Peyer's patch (tissue), 4 donors: ENCODE results near the gene TRIM24. TPM values are rescaled to one million over a fixed set of nuclear protein-coding genes. Genes with fewer than 3 reads are reported as not detected.

Source experiments
- DNase-seq, 3 donors: peaks; one replicate each; pipeline ENCODE4 v3.0.0-alpha.2; 2017 to 2019
- H3K27ac ChIP-seq, 4 donors: fragments of 200-600 bp; sonication (generic); one replicate each; pipeline ENCODE4 v1.5.1; 2016 to 2019
- H3K27me3 ChIP-seq, 2 donors: fragments of 200-600 bp; sonication (generic); one replicate each; pipeline ENCODE4 v1.5.1; 2019
- H3K36me3 ChIP-seq, 3 donors: fragments of 200-600 bp; sonication (generic); one replicate each; pipeline ENCODE4 v1.5.1; 2016 to 2019
- H3K4me1 ChIP-seq, 4 donors: fragments of 200-600 bp; sonication (generic); one replicate each; pipeline ENCODE4 v1.5.1; 2016 to 2019
- H3K4me3 ChIP-seq, 4 donors: fragments of 200-600 bp; sonication (generic); 1 replicate in 3 of 4; 2 replicates in 1 of 4; pipeline ENCODE4 v1.5.1; 2016 to 2019; ENCODE audit warnings: mild to moderate bottlenecking in 1 of 4
- H3K9me3 ChIP-seq, 4 donors: fragments of 200-600 bp; sonication (generic); one replicate each; pipeline ENCODE4 v1.5.1; 2016 to 2019; ENCODE audit warnings: mild to moderate bottlenecking in 1 of 4
- CTCF ChIP-seq, 6 experiments: fragments of 450-650 bp in 4 of 6; fragments of 200-600 bp in 2 of 6; sonication (generic) in 1 of 6; IDR thresholded peaks; one replicate each; pipeline ENCODE4 v1.5.1; 2017 to 2019; ENCODE audit warnings: antibody characterized with exemption in 6 of 6, mild to moderate bottlenecking in 3 of 6, moderate library complexity in 1 of 6
- POLR2A ChIP-seq, 2 donors: fragments of 450-650 bp; IDR thresholded peaks; one replicate each; pipeline ENCODE4 v1.5.1; 2017; ENCODE audit warnings: antibody characterized with exemption in 2 of 2, mild to moderate bottlenecking in 2 of 2, moderate library complexity in 2 of 2
- total RNA-seq, 4 donors: library from RNA; depleted of rRNA; stranded (reverse); fragments of >200 nt; gene quantifications; one replicate each; pipeline ENCODE4 v1.1.0, GENCODE V29; 2016

The TRIM24 gene
- total RNA-seq, 4 donors from 2014 or later, result 15.7 to 18.7 (median 16.6) TPM

DNA sequence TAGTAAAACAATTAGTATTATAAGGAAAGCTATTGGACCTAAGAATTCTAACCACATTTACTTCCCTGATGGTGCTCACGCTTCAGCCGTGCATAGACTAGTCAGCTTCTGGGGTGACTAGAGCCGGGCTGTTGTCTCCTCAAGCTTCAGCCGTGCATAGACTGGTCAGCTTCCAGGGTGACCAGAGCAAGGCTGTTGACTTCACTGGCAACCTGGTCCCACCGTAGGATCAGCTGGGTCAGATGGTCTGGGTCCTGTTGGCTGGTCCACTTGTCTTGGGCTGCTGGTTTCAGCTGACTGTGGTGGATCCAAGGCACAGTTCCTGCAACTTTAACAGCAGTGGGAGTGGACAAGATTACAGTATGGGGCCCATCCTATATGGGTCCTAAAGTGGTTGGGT is 99.4 kb downstream of the TRIM24 start:
- peaks cover 0 to 100% (median 7%) of the 10 kb centered on the region in 3 donors for H3K36me3 ChIP-seq
- H3K9me3 ChIP-seq, result peaks cover 0 to 59% (median 19%) of the 10 kb centered on the region in 4 donors
- H3K4me1 ChIP-seq, result no peaks in the 10 kb centered on the region
- H3K4me3 ChIP-seq, result no peak overlapping the region
- TF ChIP-seq CTCF (IDR thresholded peaks at IDR 0.05), result no peak
- TF ChIP-seq POLR2A (IDR thresholded peaks at IDR 0.05), result no peak
- H3K27me3 ChIP-seq, result no peaks in the 10 kb centered on the region
- H3K27ac ChIP-seq, result no peak overlapping the region
- DNase-seq, result no peak

DNA sequence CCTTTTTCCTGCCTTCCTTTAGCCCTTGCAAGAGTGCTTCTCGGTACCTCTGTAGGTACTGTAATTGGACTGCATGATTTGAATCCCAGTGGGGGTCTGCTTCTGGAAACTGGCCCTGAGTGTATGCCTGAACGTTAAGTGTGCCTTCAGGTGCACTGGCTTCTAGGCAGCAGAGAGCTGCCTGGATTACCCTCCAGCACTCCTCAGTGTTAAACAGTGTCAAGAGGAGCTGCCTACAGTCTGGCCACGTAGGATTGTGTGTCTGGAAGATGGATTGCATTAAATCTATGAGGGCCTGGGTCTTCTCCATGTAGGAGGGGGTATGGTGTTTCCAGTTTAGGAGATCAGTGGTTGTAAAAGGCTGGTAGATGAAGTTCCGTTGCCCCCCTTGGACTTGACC is 103.7 kb downstream of the TRIM24 start:
- DNase-seq, result no peak
- Histone ChIP-seq H3K4me3 (no peak overlapping the region), H3K27me3 (no peaks in the 10 kb centered on the region), H3K36me3 (peaks cover 0 to 100% (median 3%) of the 10 kb centered on the region in 3 donors), H3K9me3 (peaks cover 0 to 43% (median 11%) of the 10 kb centered on the region in 4 donors), H3K4me1 (no peaks in the 10 kb centered on the region), H3K27ac (no peak overlapping the region)
- TF ChIP-seq CTCF (IDR thresholded peaks at IDR 0.05) (no peak), POLR2A (IDR thresholded peaks at IDR 0.05) (no peak)

DNA sequence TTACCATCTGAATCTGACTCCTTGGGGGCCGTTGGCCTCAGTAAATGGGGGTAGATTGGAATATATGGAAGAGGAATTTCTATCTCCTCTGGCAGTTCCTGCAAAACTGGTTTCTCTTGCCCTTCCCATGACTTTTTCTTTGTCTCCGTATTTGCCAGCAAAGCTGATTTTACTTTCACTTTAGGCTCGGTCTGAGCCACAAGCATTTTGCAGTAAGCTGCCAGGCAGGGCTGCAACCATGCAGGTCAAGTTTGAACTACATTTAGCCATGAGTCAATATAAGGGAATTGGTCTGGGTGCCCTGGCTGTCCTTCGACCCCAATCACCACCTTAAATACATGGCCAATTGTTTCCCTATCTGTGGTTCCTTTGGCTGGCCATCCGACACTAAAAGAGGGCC is 104.3 kb downstream of the TRIM24 start:
- no peaks in the 10 kb centered on the region for H3K4me1 ChIP-seq
- no peak overlapping the region for H3K27ac ChIP-seq
- TF ChIP-seq CTCF (IDR thresholded peaks at IDR 0.05), result no peak
- no peak for TF ChIP-seq POLR2A (IDR thresholded peaks at IDR 0.05)
- DNase-seq, result no peak
- H3K9me3 ChIP-seq, result peaks cover 0 to 39% (median 11%) of the 10 kb centered on the region in 4 donors
- H3K36me3 ChIP-seq, result peaks cover 0 to 100% (median 3%) of the 10 kb centered on the region in 3 donors
- no peaks in the 10 kb centered on the region for H3K27me3 ChIP-seq
- no peak overlapping the region for H3K4me3 ChIP-seq

GRCh38 chr7:138565071-138565450 is 105.0 kb downstream of the TRIM24 start:
- Histone ChIP-seq H3K4me3 (no peak overlapping the region), H3K36me3 (peaks cover 0 to 94% (median 3%) of the 10 kb centered on the region in 3 donors)

DNA sequence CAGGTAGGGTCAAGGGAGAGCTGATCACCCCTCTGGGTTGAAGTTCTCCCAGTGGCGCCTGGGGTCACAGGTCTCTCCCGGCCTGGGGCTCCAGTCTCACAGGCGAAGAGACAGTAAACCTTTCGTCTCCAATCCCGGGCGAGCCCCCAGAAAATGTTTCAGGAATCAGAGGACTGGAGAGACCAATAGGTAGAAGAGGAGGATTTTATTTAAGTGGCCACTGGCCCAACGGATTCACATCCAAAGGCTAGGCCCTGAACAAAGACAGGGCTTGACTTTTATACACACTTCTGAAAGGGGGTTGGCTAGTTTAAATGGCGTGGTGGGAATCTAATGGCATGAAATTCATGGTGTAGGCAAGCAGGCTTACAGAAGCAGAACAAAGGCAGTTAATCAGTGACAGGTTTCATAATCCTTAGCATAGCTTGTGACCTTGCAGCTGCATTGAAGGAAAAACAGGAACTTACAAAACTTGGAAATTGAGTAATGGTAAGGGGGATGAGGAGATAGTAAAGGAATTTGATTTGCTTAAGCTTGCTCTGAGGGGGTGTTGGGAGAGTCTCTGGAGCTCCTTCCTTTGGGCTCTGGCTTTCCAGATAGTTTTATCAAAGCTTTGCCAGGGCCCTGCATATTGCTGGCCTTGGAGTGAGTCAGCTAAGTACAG is 105.5 kb downstream of the TRIM24 start:
- Histone ChIP-seq H3K9me3 (peaks cover 0 to 34% (median 11%) of the 10 kb centered on the region in 4 donors), H3K27me3 (no peaks in the 10 kb centered on the region), H3K27ac (no peak overlapping the region), H3K4me3 (no peak overlapping the region), H3K36me3 (peaks cover 0 to 91% (median 3%) of the 10 kb centered on the region in 3 donors), H3K4me1 (no peaks in the 10 kb centered on the region)
- no peak for DNase-seq
- TF ChIP-seq CTCF (IDR thresholded peaks at IDR 0.05), result no peak
- TF ChIP-seq POLR2A (IDR thresholded peaks at IDR 0.05), result no peak

More at GRCh38 chr7:138565071-138565450, 105.0 kb downstream of the TRIM24 start:
- no peaks in the 10 kb centered on the region for H3K27me3 ChIP-seq
- TF ChIP-seq POLR2A (IDR thresholded peaks at IDR 0.05) (no peak), CTCF (IDR thresholded peaks at IDR 0.05) (no peak)
- DNase-seq, result no peak
- H3K9me3 ChIP-seq, result peaks cover 0 to 39% (median 11%) of the 10 kb centered on the region in 4 donors
- no peaks in the 10 kb centered on the region for H3K4me1 ChIP-seq
- H3K27ac ChIP-seq, result no peak overlapping the region
